Stimulated activated CD4-positive, alpha-beta T cell treated with anti-CD3 and anti-CD28 coated beads, Interleukin-1b, Interleukin-23, amount 100 ng/mL, for 1 hour (primary cell): ENCODE measurements around the gene MYO9B.

Experiments
- DNase-seq, 2 donors: peaks; one replicate each; pipeline ENCODE4 v3.0.0-alpha.2; 2020; ENCODE audit warnings: low read depth in 2 of 2

MYO9B gene

DNA sequence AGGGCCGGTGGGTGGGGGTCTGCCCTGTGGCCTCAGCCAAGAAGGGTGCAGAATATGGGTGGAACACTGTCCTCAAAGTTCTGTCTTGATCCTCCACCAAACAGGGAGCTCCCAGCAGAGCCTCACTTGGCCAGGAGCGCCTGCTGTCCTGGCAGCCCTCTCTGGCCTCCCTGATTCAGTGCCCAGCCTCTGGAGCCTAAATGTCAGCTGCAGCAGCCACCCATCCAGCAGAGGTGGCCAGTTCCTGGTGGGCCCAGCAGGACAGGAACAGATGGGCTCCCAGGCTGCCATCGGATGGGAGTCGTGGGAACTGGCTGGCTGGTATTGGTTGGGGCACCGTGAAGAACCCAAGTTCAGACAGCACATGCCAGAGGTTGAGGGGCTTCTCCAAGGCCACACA, 137.8 kb downstream of the MYO9B start:
- no peak for DNase-seq

GRCh38 chr19:17214508-17215126, 139.0 kb downstream of the MYO9B start:
- no peak for DNase-seq

DNA sequence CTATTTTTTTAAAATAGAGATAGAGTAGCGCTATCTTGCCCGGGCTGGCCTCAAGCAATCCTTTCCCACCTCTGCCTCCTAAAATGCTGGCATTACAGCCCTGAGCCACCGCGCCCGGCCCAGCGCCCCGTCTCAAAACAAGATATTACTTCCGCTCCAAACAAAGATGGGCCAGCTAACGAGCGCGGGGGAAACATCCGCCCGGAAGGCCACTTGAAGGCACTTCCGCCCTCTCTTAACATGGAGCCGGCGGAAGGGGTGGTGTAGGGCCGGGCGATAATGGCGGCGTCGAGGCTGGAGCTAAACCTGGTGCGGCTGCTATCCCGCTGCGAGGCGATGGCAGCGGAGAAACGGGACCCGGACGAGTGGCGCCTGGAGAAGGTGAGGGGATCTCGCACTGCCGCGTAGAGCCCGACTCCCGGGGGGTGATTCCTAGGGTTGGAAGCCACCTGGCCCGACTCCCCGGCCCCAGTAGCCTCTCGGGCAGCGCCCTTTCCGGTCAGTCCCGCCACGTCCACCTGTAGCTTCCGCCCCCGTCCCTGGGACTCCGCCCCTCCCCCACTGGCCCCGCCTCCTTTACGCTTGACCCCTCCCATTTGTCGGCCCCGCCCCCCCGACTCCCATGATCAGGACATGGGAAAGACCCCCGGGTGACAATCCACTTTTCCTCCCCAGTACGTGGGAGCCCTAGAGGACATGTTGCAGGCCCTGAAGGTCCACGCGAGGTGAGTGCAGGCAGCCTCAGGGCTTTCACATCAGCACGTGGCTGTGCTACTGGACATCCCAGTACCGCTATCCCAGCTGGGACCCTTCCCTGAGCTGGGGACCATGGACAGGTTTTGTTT, 139.8 kb downstream of the MYO9B start, which contains the start of gene USE1:
USE1 (plus strand) TSS at position 231 of the 845 bp plus-strand sequence; CDS start at position 280, 49 bp downstream.
- peak; percentile 64 to 67 for DNase-seq

DNA sequence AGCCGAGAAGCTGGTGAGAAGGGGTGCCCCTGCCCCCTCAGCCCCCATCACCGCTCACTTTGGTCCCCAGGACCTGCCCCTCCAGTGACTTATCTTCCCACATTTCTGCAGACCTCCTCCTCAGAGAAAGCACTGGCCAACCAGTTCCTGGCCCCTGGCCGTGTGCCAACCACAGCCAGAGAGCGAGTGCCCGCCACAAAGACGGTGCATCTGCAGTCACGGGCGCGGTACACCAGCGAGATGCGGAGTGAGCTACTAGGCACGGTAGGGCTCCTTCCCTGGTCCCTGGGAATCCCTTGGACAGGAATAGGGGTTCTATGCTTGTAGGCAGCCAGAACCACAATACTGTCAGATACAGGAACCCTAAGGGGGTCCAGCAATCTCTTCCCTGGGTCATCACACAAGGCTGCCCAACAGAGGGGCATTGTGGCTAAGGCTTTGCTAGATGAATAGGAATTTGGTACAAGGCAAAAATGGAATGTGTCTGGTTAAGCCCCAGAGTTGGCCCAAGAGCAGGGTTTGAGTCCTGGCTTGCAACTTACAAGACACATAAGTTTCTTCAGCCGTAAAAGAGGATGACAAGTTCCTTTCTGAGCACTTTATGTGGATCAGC, 140.6 kb downstream of the MYO9B start:
- no peak for DNase-seq

DNA sequence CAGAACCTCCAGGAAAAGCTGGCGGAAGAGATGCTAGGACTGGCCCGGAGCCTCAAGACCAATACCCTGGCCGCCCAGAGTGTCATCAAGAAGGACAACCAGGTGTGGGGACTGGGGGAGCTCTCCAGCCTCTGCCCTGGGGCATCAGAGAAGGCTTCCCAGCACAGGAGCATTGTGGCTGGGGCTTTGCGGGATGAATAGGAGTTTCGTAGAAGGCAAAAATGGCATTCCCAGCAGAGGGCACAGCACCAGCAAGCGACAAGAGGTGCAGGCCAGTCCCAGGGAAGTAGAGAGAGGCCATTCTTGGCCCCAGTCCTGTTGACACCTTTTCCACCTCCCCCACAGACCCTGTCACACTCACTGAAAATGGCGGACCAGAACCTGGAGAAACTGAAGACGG, 143.7 kb downstream of the MYO9B start:
- DNase-seq = no peak

DNA sequence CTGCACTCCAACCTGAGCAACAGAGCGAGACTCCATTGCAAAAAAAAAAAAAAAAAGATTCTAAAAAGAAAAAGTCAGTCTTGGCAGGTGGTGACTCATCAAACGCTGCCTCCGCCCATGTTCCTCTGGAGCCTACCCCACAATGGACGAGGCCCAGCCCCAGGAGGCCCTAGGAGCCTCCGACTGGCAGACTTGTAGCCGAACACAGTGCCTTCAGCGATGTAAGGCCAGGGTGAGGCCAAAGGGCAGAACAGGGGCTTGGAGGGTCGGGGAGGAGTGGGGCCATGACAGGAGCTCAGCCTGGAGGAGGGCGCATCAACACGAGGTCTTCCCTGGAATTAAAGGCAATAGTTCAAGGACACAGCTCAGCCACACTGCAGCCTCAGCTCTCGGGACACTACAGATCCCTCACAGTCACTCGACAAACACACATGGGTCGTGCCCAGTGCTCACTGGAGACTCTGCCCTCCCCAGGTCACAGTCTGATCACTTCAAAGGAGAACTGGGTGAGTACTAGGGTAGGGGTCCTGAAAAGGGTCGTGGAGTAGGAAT, 144.7 kb downstream of the MYO9B start:
- DNase-seq = no peak

DNA sequence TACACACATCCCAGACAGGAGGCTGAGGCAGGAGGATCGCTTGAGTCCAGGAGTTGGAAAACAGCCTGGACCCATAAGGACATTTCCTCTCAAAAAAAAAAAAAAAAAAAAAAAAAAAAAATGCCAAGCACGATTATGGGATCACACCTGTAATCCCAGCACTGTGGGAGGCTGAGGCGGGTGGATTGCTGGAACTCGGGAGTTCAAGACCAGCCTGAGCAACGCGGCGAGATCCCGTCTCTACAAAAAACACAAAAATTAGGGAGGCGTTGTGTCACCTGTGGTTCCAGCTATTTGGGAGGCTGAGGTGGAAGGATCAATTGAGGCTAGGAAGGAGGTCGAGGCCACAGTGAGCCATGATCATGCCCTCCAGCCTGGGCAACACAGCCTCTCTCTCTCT, 149.5 kb downstream of the MYO9B start:
- DNase-seq = no peak

- peak; percentile 89 to 92 for DNase-seq
These were observed 150.7 kb downstream of the MYO9B start, which contains the start of gene OCEL1 for GRCh38 chr19:17226002-17226933. TSS of gene OCEL1 (plus strand) at chr19:17226226. CDS start at chr19:17226248, 22 bp downstream.

GRCh38 chr19:17227798-17228367, 152.3 kb downstream of the MYO9B start:
- no peak for DNase-seq

DNA sequence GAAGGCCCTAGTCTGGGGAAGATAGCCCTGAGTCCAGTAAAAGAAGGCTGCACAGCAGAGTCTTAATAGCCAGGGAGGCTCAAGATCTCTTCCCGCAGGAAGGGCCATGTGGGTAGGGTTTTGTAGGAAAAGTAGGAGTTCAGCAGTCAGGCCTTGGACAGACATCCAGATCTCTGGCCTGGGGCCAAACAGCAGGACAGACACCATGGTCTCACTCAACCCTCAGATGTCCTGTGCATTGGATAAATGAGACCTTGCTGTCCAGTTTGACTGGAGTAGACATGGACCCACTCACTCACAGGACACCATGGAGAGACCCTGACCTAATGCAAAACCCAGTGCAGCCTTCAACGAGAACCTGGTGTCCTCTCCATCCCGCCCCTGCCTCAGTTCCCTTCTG, 154.3 kb downstream of the MYO9B start:
- no peak for DNase-seq

GRCh38 chr19:17232258-17232657, 156.7 kb downstream of the MYO9B start:
- DNase-seq = no peak

- DNase-seq = peak in 1 of 2 donors; percentile 47
These were observed 159.3 kb downstream of the MYO9B start for GRCh38 chr19:17234911-17235299.

DNA sequence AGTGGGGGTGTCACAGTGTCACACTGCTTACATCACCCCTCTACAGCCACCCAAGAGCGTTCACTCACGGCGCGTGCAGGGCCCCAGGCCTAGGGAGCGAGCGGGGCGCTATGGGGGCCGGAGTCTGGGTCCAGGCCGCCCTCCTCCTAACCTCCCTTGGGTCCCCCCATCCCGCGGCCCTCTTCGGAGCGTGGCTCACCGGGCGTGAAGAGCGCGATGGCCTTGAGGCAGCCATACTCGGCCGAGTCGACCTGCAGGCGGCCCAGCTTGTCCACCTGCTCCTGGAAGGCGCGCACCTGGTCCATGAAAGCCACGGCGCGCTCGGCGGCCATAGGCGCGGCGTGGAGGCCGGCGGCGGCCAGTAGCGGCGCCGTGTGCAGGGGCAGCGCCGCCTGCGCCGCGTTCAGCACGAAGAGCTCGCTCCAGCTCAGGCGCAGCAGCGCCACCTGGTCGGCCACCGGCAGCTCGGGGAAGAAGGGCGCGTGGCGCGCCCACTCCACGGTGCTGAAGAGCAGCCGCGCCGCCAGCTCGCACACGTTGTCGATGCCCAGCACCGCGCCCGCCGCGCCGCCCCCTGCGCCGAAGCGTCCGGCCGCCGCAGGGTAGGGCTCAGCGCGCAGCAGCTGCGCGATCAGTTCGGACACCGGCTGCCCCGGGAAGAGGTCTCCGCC, 159.9 kb downstream of the MYO9B start:
- DNase-seq = peak; percentile 46 to 56

GRCh38 chr19:17235971-17236777, 160.6 kb downstream of the MYO9B start:
- DNase-seq = no peak

DNA sequence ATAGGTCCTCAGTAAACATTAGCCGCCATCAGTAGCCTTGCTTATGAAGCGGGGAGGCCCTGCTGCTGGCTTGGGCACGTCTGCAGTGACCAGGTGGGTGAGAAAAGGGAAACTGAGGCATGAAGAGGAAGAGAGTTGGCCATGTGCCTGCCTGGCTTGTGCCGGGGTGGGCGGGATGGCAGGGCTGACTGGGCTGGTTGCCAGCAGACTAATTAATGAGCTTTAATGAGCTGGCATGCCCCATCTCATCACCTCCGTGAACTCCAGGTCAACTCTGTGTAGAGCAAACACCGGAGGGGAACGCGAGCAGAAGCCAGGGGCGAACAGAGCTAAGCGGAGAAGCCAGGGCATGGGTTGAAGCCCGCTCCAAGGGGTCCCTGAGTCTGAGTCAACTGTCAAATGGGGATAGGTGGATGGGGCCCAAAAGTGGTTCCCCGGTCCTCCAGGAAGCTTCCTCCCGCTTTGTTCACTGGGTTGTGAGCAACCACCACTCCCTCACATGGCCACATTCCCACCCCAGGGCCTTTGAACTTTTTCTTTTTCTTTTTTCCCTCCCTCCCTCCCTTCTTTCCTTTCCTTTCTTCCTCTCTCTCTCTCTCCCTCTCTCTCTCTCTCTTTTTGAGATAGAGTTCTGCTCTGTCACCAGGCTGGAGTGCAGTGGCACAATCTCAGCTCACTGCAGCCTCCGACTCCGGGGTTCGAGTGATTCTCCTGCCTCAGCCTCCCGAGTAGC, 161.4 kb downstream of the MYO9B start:
- DNase-seq = no peak

DNA sequence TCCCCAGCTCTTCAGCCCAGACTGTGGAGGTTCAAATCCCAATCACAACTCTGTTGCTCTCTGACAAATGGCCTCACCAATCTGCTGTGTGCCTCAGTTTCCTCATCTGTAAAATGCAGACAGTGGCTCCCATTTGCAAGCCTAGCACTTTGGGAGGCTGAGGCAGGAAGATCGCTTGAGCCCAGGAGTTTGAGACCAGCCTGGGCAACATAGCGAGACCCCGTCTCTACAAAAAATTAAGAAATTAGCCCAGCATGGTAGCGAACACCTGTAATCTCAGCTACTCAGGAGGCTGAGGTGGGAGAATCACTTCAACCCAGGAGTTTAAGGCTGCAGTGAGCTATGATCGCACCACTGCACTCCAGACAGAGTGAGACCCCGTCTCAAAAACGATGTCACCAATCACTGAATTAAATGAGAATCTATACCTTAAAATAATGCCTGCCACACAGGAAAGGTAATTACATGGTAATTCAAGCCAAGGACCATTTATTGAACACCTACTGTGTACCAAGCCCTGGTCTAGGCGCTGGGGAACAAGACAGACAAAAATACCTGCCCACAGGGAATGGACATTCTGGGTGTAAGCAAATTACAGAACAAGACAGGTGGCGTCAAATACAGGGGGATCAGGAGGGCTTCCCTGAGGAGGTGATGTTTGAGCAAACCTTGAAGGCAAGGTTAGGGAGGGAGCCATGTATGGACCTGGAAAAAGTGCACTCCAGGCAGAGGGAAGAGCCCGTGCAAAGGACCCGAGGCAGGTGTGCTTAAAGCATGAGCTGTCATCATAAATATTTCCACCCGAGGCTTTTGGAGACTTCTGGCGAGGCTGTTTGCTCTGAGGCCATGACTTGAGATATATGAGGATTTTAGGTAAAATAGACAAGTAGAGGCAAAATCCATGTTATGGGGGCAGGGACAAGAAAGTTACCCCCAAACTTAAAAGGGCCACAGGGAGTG, 162.4 kb downstream of the MYO9B start:
- no peak for DNase-seq

DNA sequence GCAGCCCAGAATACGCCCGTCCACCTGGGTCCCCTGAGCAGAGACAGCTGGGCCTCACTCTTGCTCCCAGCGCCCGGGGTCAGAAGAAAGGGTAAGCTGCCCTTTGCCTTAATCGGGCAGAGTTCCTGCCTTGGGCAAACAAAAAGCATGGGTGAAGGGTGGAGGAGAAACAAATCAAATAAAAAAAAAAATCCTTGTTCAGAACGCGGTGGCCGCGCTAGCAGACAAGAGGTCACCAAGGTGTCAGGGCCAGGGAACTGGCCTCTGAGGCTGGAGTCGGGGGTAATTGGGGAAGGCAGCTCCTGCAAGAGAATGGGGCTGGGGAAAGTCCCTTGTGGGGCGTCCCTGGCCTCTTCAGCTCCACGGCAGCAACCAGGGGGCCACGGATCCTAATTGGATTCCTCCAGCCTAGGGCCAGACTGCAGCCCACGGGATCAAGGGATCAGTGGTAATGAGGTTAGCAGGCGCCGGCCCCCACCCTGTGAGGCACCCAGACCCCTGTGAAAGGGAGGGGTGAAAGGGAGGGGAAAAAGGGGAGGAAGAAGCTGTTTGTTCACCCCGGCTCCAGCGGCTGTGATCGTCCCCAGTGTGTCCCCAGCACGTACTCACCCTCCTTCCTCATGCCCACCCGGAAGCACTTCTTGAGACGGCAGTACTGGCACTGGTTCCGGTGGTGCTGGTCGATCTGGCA, 164.6 kb downstream of the MYO9B start:
- DNase-seq = no peak
